Keratinocyte (primary cell): ENCODE data around the gene ZNF440. TPM values are rescaled to one million over a fixed set of nuclear protein-coding genes. Genes with fewer than 3 reads are reported as not detected.

Experiments used
- DNase-seq: peaks from one replicate; pipeline ENCODE4 v3.0.0-alpha.2; 2011; ENCODE audit warnings: low read depth, missing footprints, low spot score
- FAIRE-seq: peaks from 2 replicates; lab custom pipeline; 2011; peaks lifted over from hg19 to GRCh38; lab: Jason Lieb, UNC
- H2AFZ ChIP-seq: 2 replicates; pipeline ENCODE4 v1.6.0; 2012; ENCODE audit warnings: low read length, control low read depth, inconsistent platforms; ENCODE audit not compliant: control insufficient read depth
- H3K27ac ChIP-seq: 2 replicates; pipeline ENCODE4 v1.5.1; 2011; ENCODE audit warnings: low read length; ENCODE audit not compliant: control insufficient read depth, insufficient read depth
- H3K27me3 ChIP-seq: 3 replicates; pipeline ENCODE4 v1.6.0; 2011; ENCODE audit warnings: low read length; ENCODE audit not compliant: control insufficient read depth, insufficient read depth; ENCODE audit errors: extremely low read depth
- H3K36me3 ChIP-seq, 2 experiments: 2 replicates in 1 of 2; 3 replicates in 1 of 2; pipeline ENCODE4 v1.5.1; 2011; ENCODE audit warnings: low read length in 2 of 2, mild to moderate bottlenecking in 1 of 2; ENCODE audit not compliant: control insufficient read depth in 2 of 2, insufficient read depth in 2 of 2; ENCODE audit errors: extremely low read depth in 1 of 2
- H3K4me1 ChIP-seq: 3 replicates; pipeline ENCODE4 v1.5.1; 2011; ENCODE audit warnings: low read length; ENCODE audit not compliant: control insufficient read depth, insufficient read depth; ENCODE audit errors: extremely low read depth
- H3K4me2 ChIP-seq: 3 replicates; pipeline ENCODE4 v1.6.0; 2011; ENCODE audit warnings: low read depth, low read length; ENCODE audit not compliant: control insufficient read depth, insufficient read depth; ENCODE audit errors: extremely low read depth
- H3K4me3 ChIP-seq, 3 experiments: fragments of 200-600 bp in 1 of 3; sonication (generic) in 1 of 3; 2 replicates in 2 of 3; 3 replicates in 1 of 3; pipeline ENCODE4 v1.5.1; 2011 to 2016; ENCODE audit warnings: low read length in 3 of 3, mild to moderate bottlenecking in 3 of 3, control low read depth in 2 of 3, inconsistent platforms in 1 of 3, low read depth in 1 of 3, mixed read lengths in 1 of 3, mixed run types in 1 of 3, moderate library complexity in 1 of 3; ENCODE audit not compliant: control insufficient read depth in 2 of 3, insufficient read depth in 2 of 3; ENCODE audit errors: extremely low read depth in 1 of 3
- H3K79me2 ChIP-seq: 2 replicates; pipeline ENCODE4 v1.6.0; 2012; ENCODE audit warnings: low read length; ENCODE audit not compliant: control insufficient read depth, insufficient read depth
- H3K9ac ChIP-seq: 3 replicates; pipeline ENCODE4 v1.6.0; 2011; ENCODE audit warnings: low read length; ENCODE audit not compliant: control insufficient read depth, insufficient read depth; ENCODE audit errors: extremely low read depth
- H3K9me1 ChIP-seq: 3 replicates; pipeline ENCODE4 v1.6.0; 2011; ENCODE audit warnings: low read length; ENCODE audit not compliant: control insufficient read depth, insufficient read depth; ENCODE audit errors: extremely low read depth
- H3K9me3 ChIP-seq: 2 replicates; pipeline ENCODE4 v1.5.1; 2012; ENCODE audit warnings: low read depth, low read length; ENCODE audit not compliant: control insufficient read depth
- H4K20me1 ChIP-seq: 3 replicates; pipeline ENCODE4 v1.6.0; 2011; ENCODE audit warnings: low read length; ENCODE audit not compliant: control insufficient read depth, insufficient read depth; ENCODE audit errors: extremely low read depth
- CTCF ChIP-seq, 3 experiments: IDR thresholded peaks in 1 of 3; conservative IDR thresholded peaks in 1 of 3; optimal IDR thresholded peaks in 1 of 3; 2 replicates in 2 of 3; 3 replicates in 1 of 3; pipeline versions ENCODE3 to v1.5.1; 2011; ENCODE audit warnings: low read length in 3 of 3, mild to moderate bottlenecking in 3 of 3, moderate library complexity in 2 of 3, control low read depth in 1 of 3, inconsistent platforms in 1 of 3; ENCODE audit not compliant: insufficient read depth in 2 of 3; ENCODE audit errors: extremely low read depth in 1 of 3
- EZH2 ChIP-seq: IDR thresholded peaks from one replicate; pipeline ENCODE4 v1.6.1; 2012; ENCODE audit warnings: inconsistent platforms, mild to moderate bottlenecking, low read length, moderate library complexity
- dilution Hi-C: fragments of 300-500 bp; cut with MboI; formaldehyde crosslinking; loops from one replicate; pipeline ENCODE4 v1.7.0; 2020; ENCODE audit warnings: low sequenced_read_pairs; ENCODE audit not compliant: extremely low pct_ligation_motif_present
- polyA plus RNA-seq, 5 experiments: library from polyadenylated mRNA; depleted of rRNA in 3 of 5; stranded (reverse) in 3 of 5; stranded (forward) in 1 of 5; unstranded in 1 of 5; fragments of >200 nt; gene quantifications; 1 replicate in 1 of 5; 2 replicates in 3 of 5; 3 replicates in 1 of 5; pipeline versions ENCODE4 v1.2.1 to v1.2.3, GENCODE V29; 2011 to 2012; ENCODE audit warnings: missing spikeins in 2 of 5, low read depth in 1 of 5, low replicate concordance in 1 of 5

The ZNF440 gene
- polyA plus RNA-seq, 1 donor (not counting 4 experiments of a cell fraction or from before 2014, with no cell fraction given), result 10.7 TPM

DNA sequence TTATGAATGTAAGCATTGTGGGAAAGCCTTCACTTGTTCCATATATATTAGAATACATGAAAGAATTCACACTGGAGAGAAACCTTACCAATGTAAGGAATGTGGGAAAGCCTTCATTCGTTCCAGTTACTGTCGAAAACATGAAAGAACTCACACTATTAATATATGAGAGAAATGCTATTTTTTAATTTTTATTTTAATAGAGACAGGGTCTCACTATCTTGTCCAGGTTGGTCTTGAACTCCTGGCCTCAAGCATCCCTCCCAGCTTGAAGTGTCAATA is 7.0 kb upstream of the ZNF440 start:
- no peak overlapping the region for H3K4me3 ChIP-seq
- no peaks in the 10 kb centered on the region for H4K20me1 ChIP-seq
- dilution Hi-C loops, result no loop called here
- no peak overlapping the region for H2AFZ ChIP-seq
- no peaks in the 10 kb centered on the region for H3K27me3 ChIP-seq
- H3K9me1 ChIP-seq, result no peaks in the 10 kb centered on the region
- H3K4me2 ChIP-seq, result no peak overlapping the region
- H3K9me3 ChIP-seq, result peaks cover 18% of the 10 kb centered on the region
- H3K4me1 ChIP-seq, result no peaks in the 10 kb centered on the region
- H3K9ac ChIP-seq, result no peak overlapping the region
- TF ChIP-seq EZH2 (no peak), CTCF (optimal IDR thresholded peaks at IDR 0.05 in 1 of 3, IDR thresholded peaks at IDR 0.05 in 1 of 3, conservative IDR thresholded peaks at IDR 0.05 in 1 of 3; ENCODE audit: extremely low read depth in 1 of 3, insufficient read depth in 2 of 3, low read length in 3 of 3) (no peak)
- FAIRE-seq, result no peak
- DNase-seq, result no peak
- H3K79me2 ChIP-seq, result no peaks in the 10 kb centered on the region
- H3K27ac ChIP-seq, result no peak overlapping the region
- H3K36me3 ChIP-seq, result no peaks in the 10 kb centered on the region

GRCh38 chr19:11813703-11814028 is 407 bp upstream of the ZNF440 start:
- Histone ChIP-seq H4K20me1 (no peaks in the 10 kb centered on the region), H3K9ac (peak overlapping the region; percentile 96), H2AFZ (peak overlapping the region; percentile 99), H3K4me3 (peak overlapping the region; percentile 91 to 98 (median 92)), H3K27me3 (no peaks in the 10 kb centered on the region), H3K79me2 (peaks cover 26% of the 10 kb centered on the region), H3K9me1 (no peaks in the 10 kb centered on the region), H3K4me1 (peaks cover 5% of the 10 kb centered on the region), H3K27ac (peak overlapping the region; percentile 1), H3K36me3 (no peaks in the 10 kb centered on the region), H3K4me2 (peak overlapping the region; percentile 90), H3K9me3 (no peaks in the 10 kb centered on the region)
- DNase-seq (no peak), FAIRE-seq (no peak)
- no peak for TF ChIP-seq EZH2
- no peak for TF ChIP-seq CTCF (optimal IDR thresholded peaks at IDR 0.05 in 1 of 3, IDR thresholded peaks at IDR 0.05 in 1 of 3, conservative IDR thresholded peaks at IDR 0.05 in 1 of 3; ENCODE audit: extremely low read depth in 1 of 3, insufficient read depth in 2 of 3, low read length in 3 of 3)
- dilution Hi-C loops, result no loop called here
